Measurements from ENCODE around the gene SAA1. TPM values are rescaled to one million over a fixed set of nuclear protein-coding genes. Genes with fewer than 3 reads are reported as not detected.

Gene SAA1
- total and polyA plus RNA-seq, 10 of the 15 experiments (the other 5 are each of a cell fraction or from before 2014, with no cell fraction given) = 0.36 to 6.9 TPM; not detected in 8

GRCh38 chr11:18312012-18312411, 45.9 kb downstream of the SAA1 start:
- SMC1A ChIA-PET (ENCODE audit: uncharacterized antibody, unreplicated experiment) = interaction anchor here (0.7 to 5.4 kb wide), 5 partner anchors 9 to 1462 kb away, joined by 3 to 40 read pairs (median 4); partner anchors contain the start of gene HPS5
- Histone ChIP-seq H3K9me3 (replicated peaks; ENCODE audit: control insufficient read depth, insufficient read depth, low read length) (no peaks in the 10 kb centered on the region), H3K4me2 (ENCODE audit: control insufficient read depth, insufficient read depth) (no peak overlapping the region), H4K20me1 (ENCODE audit: control insufficient read depth, insufficient read depth) (no peaks in the 10 kb centered on the region), H3K4me1 (ENCODE audit: control insufficient read depth, insufficient read depth, low read length) (peaks cover 22% of the 10 kb centered on the region), H3K4me3 (no peak overlapping the region), H3K27ac (ENCODE audit: control insufficient read depth, insufficient read depth) (peak overlapping the region; percentile 22), H3K9ac (ENCODE audit: control insufficient read depth, insufficient read depth, low read length) (no peak overlapping the region), H3K79me2 (ENCODE audit: control insufficient read depth, insufficient read depth, low read length) (peaks cover 38% of the 10 kb centered on the region), H2AFZ (ENCODE audit: control insufficient read depth, low read depth, low read length) (no peak overlapping the region), H3K27me3 (replicated peaks in 1 of 2; ENCODE audit: control insufficient read depth in 2 of 2, insufficient read depth in 2 of 2, low read length in 1 of 2) (no peaks in the 10 kb centered on the region), H3K36me3 (ENCODE audit: control insufficient read depth in 2 of 2, insufficient read depth in 2 of 2, low read length in 1 of 2) (peaks cover 2 to 30% of the 10 kb centered on the region in 2 experiments)
- CTCF ChIA-PET = interaction anchor here (1.1 to 2.2 kb wide), 5 partner anchors 8 to 68 kb away, joined by 3 to 8 read pairs (median 4); partner anchors contain the start of genes GTF2H1 and HPS5
- in situ Hi-C loops (cut with MboI) (no loop called here), intact Hi-C loops (cut with micrococcal nuclease; ENCODE audit: unreplicated experiment) (no loop called here)
- POLR2A ChIA-PET = interaction anchor here (2.4 kb wide), 1 partner anchor 10 kb away, joined by 13 read pairs; the partner anchor contains the start of genes GTF2H1 and HPS5
- RAD21 ChIA-PET (ENCODE audit: unreplicated experiment) = interaction anchor here (6.1 kb wide), 1 partner anchor 68 kb away, joined by 29 read pairs; no protein-coding TSS in a partner anchor
- peak; percentile 66 for FAIRE-seq
- DNase-seq (ENCODE audit: low read depth, low spot score) = no peak
- BruUV-seq (replicated peaks) = no TSS peak
- ATAC-seq = no peak
- WGBS (ENCODE audit: insufficient coverage, insufficient replicate concordance, low lambda C conversion rate, missing lambda C conversion rate) = 86% methylated on average over 3 of the region's 3 CpGs
- no peak for TF ChIP-seq TAF1 (IDR thresholded peaks at IDR 0.05; ENCODE audit: borderline replicate concordance, low read depth, low read length)
- TF ChIP-seq, protein P1, sequence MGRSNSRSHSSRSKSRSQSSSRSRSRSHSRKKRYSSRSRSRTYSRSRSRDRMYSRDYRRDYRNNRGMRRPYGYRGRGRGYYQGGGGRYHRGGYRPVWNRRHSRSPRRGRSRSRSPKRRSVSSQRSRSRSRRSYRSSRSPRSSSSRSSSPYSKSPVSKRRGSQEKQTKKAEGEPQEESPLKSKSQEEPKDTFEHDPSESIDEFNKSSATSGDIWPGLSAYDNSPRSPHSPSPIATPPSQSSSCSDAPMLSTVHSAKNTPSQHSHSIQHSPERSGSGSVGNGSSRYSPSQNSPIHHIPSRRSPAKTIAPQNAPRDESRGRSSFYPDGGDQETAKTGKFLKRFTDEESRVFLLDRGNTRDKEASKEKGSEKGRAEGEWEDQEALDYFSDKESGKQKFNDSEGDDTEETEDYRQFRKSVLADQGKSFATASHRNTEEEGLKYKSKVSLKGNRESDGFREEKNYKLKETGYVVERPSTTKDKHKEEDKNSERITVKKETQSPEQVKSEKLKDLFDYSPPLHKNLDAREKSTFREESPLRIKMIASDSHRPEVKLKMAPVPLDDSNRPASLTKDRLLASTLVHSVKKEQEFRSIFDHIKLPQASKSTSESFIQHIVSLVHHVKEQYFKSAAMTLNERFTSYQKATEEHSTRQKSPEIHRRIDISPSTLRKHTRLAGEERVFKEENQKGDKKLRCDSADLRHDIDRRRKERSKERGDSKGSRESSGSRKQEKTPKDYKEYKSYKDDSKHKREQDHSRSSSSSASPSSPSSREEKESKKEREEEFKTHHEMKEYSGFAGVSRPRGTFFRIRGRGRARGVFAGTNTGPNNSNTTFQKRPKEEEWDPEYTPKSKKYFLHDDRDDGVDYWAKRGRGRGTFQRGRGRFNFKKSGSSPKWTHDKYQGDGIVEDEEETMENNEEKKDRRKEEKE (IDR thresholded peaks at IDR 0.05) = no peak
- TF ChIP-seq MLLT1 (IDR thresholded peaks at IDR 0.05) = no peak
- TF ChIP-seq ZNF274 (IDR thresholded peaks at IDR 0.05; ENCODE audit: insufficient read depth, insufficient read length) = no peak
- no peak for TF ChIP-seq BRCA1 (IDR thresholded peaks at IDR 0.05; ENCODE audit: low read depth, low read length)
- TF ChIP-seq, protein P2, sequence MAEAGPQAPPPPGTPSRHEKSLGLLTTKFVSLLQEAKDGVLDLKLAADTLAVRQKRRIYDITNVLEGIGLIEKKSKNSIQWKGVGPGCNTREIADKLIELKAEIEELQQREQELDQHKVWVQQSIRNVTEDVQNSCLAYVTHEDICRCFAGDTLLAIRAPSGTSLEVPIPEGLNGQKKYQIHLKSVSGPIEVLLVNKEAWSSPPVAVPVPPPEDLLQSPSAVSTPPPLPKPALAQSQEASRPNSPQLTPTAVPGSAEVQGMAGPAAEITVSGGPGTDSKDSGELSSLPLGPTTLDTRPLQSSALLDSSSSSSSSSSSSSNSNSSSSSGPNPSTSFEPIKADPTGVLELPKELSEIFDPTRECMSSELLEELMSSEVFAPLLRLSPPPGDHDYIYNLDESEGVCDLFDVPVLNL (IDR thresholded peaks at IDR 0.05; ENCODE audit: low read depth, low read length) = no peak
- TF ChIP-seq ZNF622 (IDR thresholded peaks at IDR 0.05) = no peak
- TF ChIP-seq, protein P3, sequence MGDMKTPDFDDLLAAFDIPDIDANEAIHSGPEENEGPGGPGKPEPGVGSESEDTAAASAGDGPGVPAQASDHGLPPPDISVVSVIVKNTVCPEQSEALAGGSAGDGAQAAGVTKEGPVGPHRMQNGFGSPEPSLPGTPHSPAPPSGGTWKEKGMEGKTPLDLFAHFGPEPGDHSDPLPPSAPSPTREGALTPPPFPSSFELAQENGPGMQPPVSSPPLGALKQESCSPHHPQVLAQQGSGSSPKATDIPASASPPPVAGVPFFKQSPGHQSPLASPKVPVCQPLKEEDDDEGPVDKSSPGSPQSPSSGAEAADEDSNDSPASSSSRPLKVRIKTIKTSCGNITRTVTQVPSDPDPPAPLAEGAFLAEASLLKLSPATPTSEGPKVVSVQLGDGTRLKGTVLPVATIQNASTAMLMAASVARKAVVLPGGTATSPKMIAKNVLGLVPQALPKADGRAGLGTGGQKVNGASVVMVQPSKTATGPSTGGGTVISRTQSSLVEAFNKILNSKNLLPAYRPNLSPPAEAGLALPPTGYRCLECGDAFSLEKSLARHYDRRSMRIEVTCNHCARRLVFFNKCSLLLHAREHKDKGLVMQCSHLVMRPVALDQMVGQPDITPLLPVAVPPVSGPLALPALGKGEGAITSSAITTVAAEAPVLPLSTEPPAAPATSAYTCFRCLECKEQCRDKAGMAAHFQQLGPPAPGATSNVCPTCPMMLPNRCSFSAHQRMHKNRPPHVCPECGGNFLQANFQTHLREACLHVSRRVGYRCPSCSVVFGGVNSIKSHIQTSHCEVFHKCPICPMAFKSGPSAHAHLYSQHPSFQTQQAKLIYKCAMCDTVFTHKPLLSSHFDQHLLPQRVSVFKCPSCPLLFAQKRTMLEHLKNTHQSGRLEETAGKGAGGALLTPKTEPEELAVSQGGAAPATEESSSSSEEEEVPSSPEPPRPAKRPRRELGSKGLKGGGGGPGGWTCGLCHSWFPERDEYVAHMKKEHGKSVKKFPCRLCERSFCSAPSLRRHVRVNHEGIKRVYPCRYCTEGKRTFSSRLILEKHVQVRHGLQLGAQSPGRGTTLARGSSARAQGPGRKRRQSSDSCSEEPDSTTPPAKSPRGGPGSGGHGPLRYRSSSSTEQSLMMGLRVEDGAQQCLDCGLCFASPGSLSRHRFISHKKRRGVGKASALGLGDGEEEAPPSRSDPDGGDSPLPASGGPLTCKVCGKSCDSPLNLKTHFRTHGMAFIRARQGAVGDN (IDR thresholded peaks at IDR 0.05) = no peak
- no peak for TF ChIP-seq MEF2A (IDR thresholded peaks at IDR 0.05; ENCODE audit: insufficient read depth, low read depth, low read length)

Data from GM12878 (cell line).